GM21526 (cell line): ENCODE results near the gene ATXN2L.
"Not testable (repeated sequence)": the region's sequence is repeated elsewhere in the genome, so short reads cannot be mapped to it uniquely, and the experiment has no call there.

Experiments used
- ATAC-seq: cut with Tn5 transposase; IDR thresholded peaks from one replicate; pipeline ENCODE4 v1.9.1; 2021; ENCODE audit warnings: moderate library complexity; ENCODE audit not compliant: unreplicated experiment, low FRiP score

ATXN2L gene

DNA sequence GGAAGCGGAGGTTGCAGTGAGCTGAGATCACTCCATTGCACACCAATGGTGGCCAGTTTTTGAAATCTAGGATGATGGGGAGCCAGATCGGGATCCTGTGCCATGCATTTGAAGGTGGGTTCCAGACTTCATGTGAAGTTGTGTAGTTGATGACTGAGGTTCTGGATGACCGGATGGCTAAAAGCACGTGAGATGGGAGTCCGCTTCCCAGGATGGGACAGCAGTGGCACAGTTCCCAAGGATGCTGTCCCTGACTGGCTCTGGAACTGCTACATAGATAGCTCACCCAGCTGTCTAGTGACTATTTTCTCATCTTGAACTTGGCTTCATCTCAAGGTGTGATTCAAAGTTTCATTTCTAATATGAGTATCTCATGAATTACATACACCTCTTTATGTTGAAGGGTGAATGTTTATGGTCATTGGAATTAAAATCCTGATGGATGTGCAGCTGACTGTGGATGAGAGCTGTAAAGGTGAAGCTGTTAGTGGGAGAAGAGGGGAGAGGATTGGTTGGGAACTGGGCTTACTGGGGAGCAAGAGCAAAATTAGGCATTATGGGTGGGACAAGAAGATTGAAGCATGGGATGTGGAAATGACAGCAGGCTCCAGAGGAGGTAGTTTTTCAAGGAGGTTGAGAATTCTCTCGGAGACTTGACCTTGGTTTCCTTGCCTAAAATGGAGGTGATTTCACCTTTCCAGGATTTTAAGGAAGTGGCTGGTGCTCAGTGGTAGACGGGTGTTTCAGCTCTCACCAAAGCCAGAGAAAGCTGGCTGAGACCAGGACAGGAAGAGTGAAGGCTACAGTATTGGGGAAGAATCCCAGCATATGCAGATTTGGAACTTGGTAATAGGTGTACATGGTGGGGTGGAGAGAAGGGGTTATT is 15.1 kb downstream of the ATXN2L start:
- ATAC-seq = no peak

GRCh38 chr16:28838558-28838918 is 15.7 kb downstream of the ATXN2L start:
- no peak for ATAC-seq

DNA sequence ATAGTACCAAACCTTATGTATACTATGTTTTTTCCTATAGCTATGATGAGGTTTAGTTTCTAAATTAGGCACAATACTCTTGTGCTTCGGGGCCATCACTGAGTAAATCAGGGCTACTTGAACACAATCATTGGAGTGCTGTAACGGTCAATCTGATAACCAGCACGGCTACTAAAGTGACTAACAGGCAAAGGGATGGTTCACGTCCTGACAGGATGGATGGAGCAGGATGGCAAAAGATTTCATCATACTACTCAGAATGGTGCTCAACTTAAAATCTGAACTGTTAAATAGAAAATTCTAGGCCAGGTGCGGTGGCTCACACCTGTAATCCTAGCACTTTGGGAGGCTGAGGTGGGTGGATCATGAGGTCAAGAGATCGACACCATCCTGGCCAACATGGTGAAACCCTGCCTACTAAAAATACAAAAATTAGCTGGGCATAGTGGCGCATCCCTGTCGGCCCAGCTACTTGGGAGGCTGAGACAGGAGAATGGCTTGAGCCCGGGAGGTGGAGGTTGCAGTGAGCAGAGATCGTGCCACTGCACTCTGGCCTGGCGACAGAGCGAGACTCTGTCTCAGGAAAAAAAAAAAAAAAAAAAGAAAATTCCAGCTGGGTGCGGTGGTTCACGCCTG is 16.3 kb downstream of the ATXN2L start:
- no peak for ATAC-seq

- ATAC-seq = no peak
Measured at GRCh38 chr16:28839899-28840298, 17.1 kb downstream of the ATXN2L start.

DNA sequence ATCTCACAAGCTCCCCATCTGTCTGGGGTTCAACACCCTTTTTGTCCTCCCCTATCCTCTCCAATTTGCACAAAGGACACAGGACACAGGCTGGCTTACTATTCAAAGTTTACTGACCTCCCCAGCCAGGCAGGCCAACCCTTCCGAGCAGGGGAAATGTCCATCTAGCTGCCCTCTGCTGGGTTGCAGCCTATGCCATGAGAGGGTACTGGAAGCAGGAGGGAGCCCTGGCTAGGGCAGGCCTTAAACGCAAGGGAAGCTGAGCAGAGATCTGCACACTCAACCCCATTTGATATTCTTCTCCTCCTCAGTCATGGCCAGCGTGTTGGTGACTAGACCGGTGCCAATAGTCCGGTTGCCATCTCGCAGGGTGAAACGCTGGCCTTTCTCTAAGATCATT is 19.9 kb downstream of the ATXN2L start:
- ATAC-seq = no peak

- no peak for ATAC-seq
Measured at GRCh38 chr16:28843766-28844165, 21.0 kb downstream of the ATXN2L start.

GRCh38 chr16:28844226-28844885 is 21.6 kb downstream of the ATXN2L start:
- ATAC-seq = no peak

DNA sequence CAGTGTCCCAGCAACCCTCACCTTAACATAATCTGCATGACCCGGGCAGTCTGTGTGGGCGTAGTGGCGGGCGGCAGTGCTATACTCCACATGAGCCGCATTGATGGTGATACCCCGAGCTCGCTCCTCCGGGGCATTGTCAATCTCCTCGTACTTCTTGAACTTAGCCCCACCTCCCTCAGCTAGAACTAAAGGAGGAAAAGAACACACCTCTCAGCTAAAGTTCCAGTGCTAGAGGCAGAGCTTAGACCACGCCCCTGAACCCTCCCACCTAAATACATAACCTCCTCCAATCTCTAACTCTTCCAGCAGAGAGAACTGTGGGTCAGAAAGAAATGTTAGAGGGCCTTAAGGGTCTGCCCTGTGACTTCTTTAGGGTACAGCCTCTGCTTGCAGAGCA is 22.5 kb downstream of the ATXN2L start:
- no peak for ATAC-seq

GRCh38 chr16:28845761-28846079 is 22.9 kb downstream of the ATXN2L start:
- ATAC-seq = no peak

GRCh38 chr16:28846080-28846932 is 23.5 kb downstream of the ATXN2L start, which contains the start of gene TUFM:
Gene TUFM (minus strand): TSS chr16:28846348. CDS start chr16:28846269, 79 bp downstream.
- ATAC-seq = peak; percentile 83

- peak; percentile 10 for ATAC-seq
Measured at GRCh38 chr16:28846933-28847273, 24.1 kb downstream of the ATXN2L start.

DNA sequence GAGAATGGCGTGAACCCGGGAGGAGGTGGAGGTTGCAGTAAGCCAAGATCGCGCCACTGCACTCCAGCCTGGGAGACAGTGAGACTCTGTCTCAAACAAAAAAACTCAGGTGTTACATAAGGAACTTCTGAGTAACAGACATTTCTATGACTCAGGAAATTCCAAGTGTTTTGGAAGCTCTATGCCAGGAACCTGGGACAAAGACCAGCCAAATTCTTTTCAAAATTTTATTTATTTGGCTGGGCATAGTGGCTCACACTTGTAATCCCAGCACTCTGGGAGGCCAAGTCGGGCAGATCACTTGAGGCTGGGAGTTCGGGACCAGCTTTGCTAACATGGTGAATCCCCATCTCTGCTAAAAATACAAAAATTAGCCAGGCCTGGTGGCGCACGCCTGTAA is 35.6 kb downstream of the ATXN2L start:
- ATAC-seq = no peak

DNA sequence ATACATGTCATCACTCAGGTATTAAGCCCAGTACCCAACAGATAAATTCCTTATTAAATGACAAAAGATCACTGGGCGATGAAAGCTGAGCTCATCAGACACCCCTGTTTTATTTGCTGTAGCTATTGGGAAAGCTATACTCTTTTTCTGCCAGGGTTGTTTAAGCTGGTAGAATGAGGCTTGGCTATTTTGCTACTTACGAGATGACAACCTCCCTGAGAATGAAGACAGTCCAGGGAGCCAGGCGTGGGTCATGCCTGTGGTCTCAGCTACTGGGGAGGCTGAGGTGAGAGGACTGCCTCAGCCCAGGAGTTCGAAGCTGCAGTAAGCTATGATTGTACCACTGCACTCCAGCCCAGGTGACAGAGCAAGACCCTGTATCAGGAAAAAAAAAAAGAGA is 36.5 kb downstream of the ATXN2L start:
- ATAC-seq = no peak

- ATAC-seq = no peak
Measured at GRCh38 chr16:28863929-28864793, 41.4 kb downstream of the ATXN2L start.

GRCh38 chr16:28865001-28865688 is 42.3 kb downstream of the ATXN2L start:
- ATAC-seq = no peak

- no peak for ATAC-seq
Measured at GRCh38 chr16:28865722-28866453, 43.1 kb downstream of the ATXN2L start.

DNA sequence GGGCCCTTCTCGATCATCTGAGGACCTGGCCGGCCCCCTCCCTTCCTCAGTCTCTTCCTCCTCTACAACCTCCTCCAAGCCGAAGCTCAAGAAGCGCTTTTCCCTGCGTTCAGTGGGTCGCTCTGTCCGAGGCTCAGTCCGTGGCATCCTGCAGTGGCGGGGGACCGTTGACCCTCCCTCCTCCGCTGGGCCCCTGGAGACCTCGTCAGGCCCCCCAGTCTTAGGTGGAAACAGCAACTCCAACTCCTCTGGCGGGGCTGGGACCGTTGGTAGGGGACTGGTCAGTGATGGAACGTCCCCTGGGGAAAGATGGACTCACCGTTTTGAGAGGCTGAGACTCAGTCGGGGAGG is 43.6 kb downstream of the ATXN2L start:
- no peak for ATAC-seq

DNA sequence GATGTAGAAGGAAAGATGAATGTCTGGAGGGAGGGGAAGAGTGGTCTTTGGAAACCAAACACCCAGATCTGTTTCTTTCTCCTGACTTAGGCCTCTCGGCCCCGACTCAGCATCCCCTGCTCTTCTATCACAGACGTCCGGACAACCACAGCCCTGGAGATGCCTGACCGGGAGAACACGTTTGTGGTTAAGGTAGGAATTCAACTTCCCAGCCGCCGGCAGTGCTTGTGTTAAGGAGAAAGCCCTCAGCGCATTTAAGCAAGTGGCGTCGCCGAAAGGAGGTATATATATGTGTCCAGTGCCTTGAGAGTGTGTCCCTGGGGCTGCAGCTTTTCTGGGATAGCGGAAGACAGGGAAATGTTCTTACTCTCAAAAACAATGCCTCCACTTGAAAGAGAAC is 44.4 kb downstream of the ATXN2L start:
- ATAC-seq = no peak

- not testable (repeated sequence) for ATAC-seq
Measured at GRCh38 chr16:28867646-28868045, 44.8 kb downstream of the ATXN2L start.
